ENCODE results near the gene DSCAML1. TPM values are rescaled to one million over a fixed set of nuclear protein-coding genes. Genes with fewer than 3 reads are reported as not detected.

DSCAML1 gene
- total RNA-seq, 1 experiment from 2014 or later, result 0.90 TPM

- TF ChIP-seq ZNF532 (CRISPR knock-in tag; IDR thresholded peaks at IDR 0.05; ENCODE audit: borderline replicate concordance), result no peak
- no peak for TF ChIP-seq OVOL2 (CRISPR knock-in tag; IDR thresholded peaks at IDR 0.05; ENCODE audit: borderline replicate concordance)
- no peak for TF ChIP-seq FOXP1 (CRISPR knock-in tag; IDR thresholded peaks at IDR 0.05; ENCODE audit: borderline replicate concordance)
- no peak for TF ChIP-seq CTCF (IDR thresholded peaks at IDR 0.05)
- TF ChIP-seq FOXJ3 (CRISPR knock-in tag; IDR thresholded peaks at IDR 0.05; ENCODE audit: borderline replicate concordance), result no peak
These were observed 342.5 kb downstream of the DSCAML1 start (continued) for GRCh38 chr11:117454564-117454917.

GRCh38 chr11:117453886-117454563 is 343.0 kb downstream of the DSCAML1 start:
- no peaks in the 10 kb centered on the region; the same call in none of the 2 replicates for H3K27me3 Mint-ChIP-seq (ENCODE audit: low read depth)
- no peak for TF ChIP-seq E2F1 (CRISPR knock-in tag; IDR thresholded peaks at IDR 0.05)
- H3K4me1 Mint-ChIP-seq, result no peaks in the 10 kb centered on the region
- H3K4me3 Mint-ChIP-seq, result no peak overlapping the region
- peaks cover 9% of the 10 kb centered on the region for H3K9me3 Mint-ChIP-seq
- ChIA-PET POLR2A (no interaction called here), CTCF (interaction anchor here (1.5 kb wide), 1 partner anchor 10 kb away, joined by 6 read pairs; no protein-coding TSS in a partner anchor)
- DNase-seq (ENCODE audit: low spot score) (no peak), ATAC-seq (no peak)
- H3K27ac Mint-ChIP-seq, result no peak overlapping the region
- peaks cover 6% of the 10 kb centered on the region; the same call in 1 of the 2 replicates for H3K36me3 Mint-ChIP-seq

GRCh38 chr11:117449111-117449693 is 347.8 kb downstream of the DSCAML1 start:
- no peaks in the 10 kb centered on the region; the same call in 1 of the 2 replicates for H3K4me1 Mint-ChIP-seq
- CTCF ChIA-PET, result interaction anchor here (1.0 to 2.3 kb wide), 3 partner anchors 20 to 368 kb away, joined by 3 to 14 read pairs (median 3); no protein-coding TSS in a partner anchor
- H3K4me3 Mint-ChIP-seq, result no peak overlapping the region
- no peaks in the 10 kb centered on the region; the same call in none of the 2 replicates for H3K27me3 Mint-ChIP-seq (ENCODE audit: low read depth)
- DNase-seq (ENCODE audit: low spot score) (no peak), ATAC-seq (no peak)
- H3K9me3 Mint-ChIP-seq, result peaks cover 4% of the 10 kb centered on the region
- POLR2A ChIA-PET, result no interaction called here
- H3K27ac Mint-ChIP-seq, result no peak overlapping the region
- H3K36me3 Mint-ChIP-seq, result peaks cover 3% of the 10 kb centered on the region; the same call in 1 of the 2 replicates
- no peak for TF ChIP-seq EMX1 (CRISPR knock-in tag; IDR thresholded peaks at IDR 0.05)
- no peak for TF ChIP-seq ZNF281 (CRISPR knock-in tag; IDR thresholded peaks at IDR 0.05)
- no peak for TF ChIP-seq FOXJ3 (CRISPR knock-in tag; IDR thresholded peaks at IDR 0.05; ENCODE audit: borderline replicate concordance)
- TF ChIP-seq ZNF416 (CRISPR knock-in tag; IDR thresholded peaks at IDR 0.05), result no peak
- TF ChIP-seq ZNF138 (CRISPR knock-in tag; conservative IDR thresholded peaks at IDR 0.05), result no peak
- no peak for TF ChIP-seq ZBTB43 (CRISPR knock-in tag; IDR thresholded peaks at IDR 0.05)
- TF ChIP-seq CREB1 (CRISPR knock-in tag; IDR thresholded peaks at IDR 0.05), result no peak
- TF ChIP-seq ATF1 (CRISPR knock-in tag; IDR thresholded peaks at IDR 0.05), result no peak
- TF ChIP-seq E2F4 (CRISPR knock-in tag; IDR thresholded peaks at IDR 0.05; ENCODE audit: borderline replicate concordance, low read depth), result no peak
- no peak for TF ChIP-seq JAZF1 (CRISPR knock-in tag; IDR thresholded peaks at IDR 0.05)
